Tibial nerve (tissue), 4 donors: ENCODE data around the gene NELL1.

Source experiments
- CTCF ChIP-seq, 5 experiments: fragments of 200-600 bp in 3 of 5; fragments of 450-650 bp in 2 of 5; sonication (generic) in 3 of 5; IDR thresholded peaks; one replicate each; pipeline ENCODE4 v1.5.1; 2016 to 2019; ENCODE audit warnings: antibody characterized with exemption in 5 of 5, mild to moderate bottlenecking in 3 of 5, moderate library complexity in 2 of 5
- EP300 ChIP-seq, 2 donors: sonication (generic); formaldehyde crosslinking; IDR thresholded peaks; one replicate each; pipeline ENCODE4 v1.6.1; 2017; ENCODE audit warnings: antibody characterized with exemption in 2 of 2, mild to moderate bottlenecking in 1 of 2

- TF ChIP-seq CTCF (IDR thresholded peaks at IDR 0.05): no peak
- no peak for TF ChIP-seq EP300 (IDR thresholded peaks at IDR 0.05)
Measured at GRCh38 chr11:21470521-21470920, 801.1 kb downstream of the NELL1 start.
